ENCODE measurements around the gene C11orf16. TPM values are rescaled to one million over a fixed set of nuclear protein-coding genes. Genes with fewer than 3 reads are reported as not detected.

The C11orf16 gene, protein sequence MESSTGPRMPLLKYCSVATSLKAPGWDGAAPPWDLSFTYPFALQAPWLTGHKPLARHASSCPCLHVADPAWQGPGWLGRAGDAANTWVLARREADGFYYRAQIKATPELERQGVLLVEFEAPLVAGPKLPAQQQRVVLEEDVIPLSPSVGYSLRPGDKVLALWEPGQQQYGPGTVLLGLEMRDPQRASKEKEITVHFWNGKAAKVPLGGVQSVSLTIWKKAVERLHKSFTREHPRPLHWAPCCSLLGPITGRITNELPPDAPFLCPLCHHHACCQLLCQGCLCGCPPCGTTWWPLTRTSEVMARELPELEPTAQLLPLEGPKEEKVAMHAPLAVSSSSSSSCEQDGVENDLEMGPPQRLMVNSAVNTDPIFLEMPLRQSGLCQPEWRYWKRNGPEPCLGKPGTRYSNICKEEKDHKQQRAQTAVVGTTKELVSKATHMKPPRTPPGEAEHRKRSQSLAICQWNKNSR
- not detected in 2 replicates for total RNA-seq (2011; cell fraction: chromatin; rRNA removed; ENCODE audit: low replicate concordance)
- total RNA-seq (2011; cell fraction: nucleolus; rRNA removed), result 0.33 TPM in 1 of 2 replicates, not detected in the other
- total RNA-seq (2011; cell fraction: nucleoplasm; rRNA removed), result not detected in 2 replicates
- not detected in 2 replicates for total RNA-seq (2014; rRNA removed)
- not detected in 2 replicates for total RNA-seq (2014; rRNA removed; fragmentation: Illumina TruSeq; extraction: Trizol)
- total RNA-seq (2015; rRNA removed; fragmentation: Illumina TruSeq; extraction: Trizol), result not detected in 2 replicates
- not detected in 2 replicates for total RNA-seq (2021)
- polyA plus RNA-seq (2011; rRNA removed), result not detected in 2 replicates
- polyA plus RNA-seq (2011; cell fraction: cytosol; rRNA removed), result not detected in 2 replicates
- 0.26 TPM in 1 of 2 replicates, not detected in the other for polyA plus RNA-seq (2011; cell fraction: nucleus; rRNA removed)
- polyA plus RNA-seq (2012), result 0.07 TPM in 1 of 2 replicates, not detected in the other
- not detected in 2 replicates for polyA plus RNA-seq (2014; fragmentation: Illumina TruSeq; extraction: Trizol)
- polyA plus RNA-seq (2014; fragmentation: Nextera tagmentation; extraction: Ambion mirVana), result not detected
- 0.05 TPM in 1 of 2 replicates, not detected in the other for polyA plus RNA-seq (2014; rRNA removed)
- polyA minus RNA-seq (2011; rRNA and poly(A)+ RNA removed), result not detected in 2 replicates
- not detected in 2 replicates for polyA minus RNA-seq (2011; cell fraction: cytosol; rRNA and poly(A)+ RNA removed)
- polyA minus RNA-seq (2011; cell fraction: nucleus; rRNA and poly(A)+ RNA removed), result not detected in 2 replicates
- Bru-seq, nascent RNA, result not detected
- BruChase-seq, experiment 1, labeled RNA remaining after a 2-hour chase, result percentile 18 among the genes with signal in this experiment
- BruChase-seq, experiment 2, labeled RNA remaining after a 6-hour chase, result percentile 17 among the genes with signal in this experiment
- long read RNA-seq, experiment 1, result 0 reads
- long read RNA-seq, experiment 2, result 0 reads
- long read RNA-seq, experiment 3, result 0 reads

- no peaks in the 10 kb centered on the region for H3K36me3 ChIP-seq (ENCODE audit: control insufficient read depth, insufficient read depth, low read length)
- in situ Hi-C loops (cut with MboI), result no loop called here
- BruUV-seq (replicated peaks), result no TSS peak
- H2AFZ ChIP-seq (ENCODE audit: low read depth, low read length), result peak within 1 kb of the TSS; percentile 52; the same call in 1 of the 2 replicates
- no peaks in the 10 kb centered on the region for H4K20me1 ChIP-seq (replicated peaks; ENCODE audit: control insufficient read depth, insufficient read depth, low read length)
- no peak for FAIRE-seq
- no peaks in the 10 kb centered on the region; a peak in 1 of 5 replicates for H3K27me3 ChIP-seq (ENCODE audit: control insufficient read depth in 2 of 2, insufficient read depth in 2 of 2, low read length in 2 of 2)
- peak within 1 kb of the TSS in 1 of 2 experiments; percentile 73; a peak in 2 of 4 replicates for H3K9ac ChIP-seq (ENCODE audit: insufficient read depth in 1 of 2, low read depth in 2 of 2, low read length in 2 of 2)
- no peak within 1 kb of the TSS for H3K4me3 ChIP-seq
- peaks cover 6 to 11% of the 10 kb centered on the region in 2 experiments; a peak in 4 of 5 replicates for H3K4me1 ChIP-seq (replicated peaks in 1 of 2; ENCODE audit: control insufficient read depth in 2 of 2, insufficient read depth in 2 of 2, low read length in 2 of 2)
- no peak within 1 kb of the TSS for H3K4me2 ChIP-seq (ENCODE audit: insufficient read depth, low read length)
- peaks cover 2% of the 10 kb centered on the region for H3K9me1 ChIP-seq (ENCODE audit: control insufficient read depth, insufficient read depth, low read length)
- no peak within 1 kb of the TSS for H3K27ac ChIP-seq (ENCODE audit: extremely low read depth, low read depth, low read length)
- TF ChIP-seq PTTG1 (tag; IDR thresholded peaks at IDR 0.05; ENCODE audit: low read depth) (no peak), RFX1 (IDR thresholded peaks at IDR 0.05) (peak; percentile 56), CBX5 (IDR thresholded peaks at IDR 0.05; ENCODE audit: borderline replicate concordance, low read depth) (no peak)
- ChIA-PET POLR2A (interaction anchor here (0.5 to 1.8 kb wide), 3 partner anchors 8 to 472 kb away, joined by 3 to 4 read pairs (median 4); no protein-coding TSS in a partner anchor), CTCF (ENCODE audit: low intra/inter-chr PET ratio) (no interaction called here)
- intact Hi-C loops (cut with micrococcal nuclease), result no loop called here
- DNase-seq (ENCODE audit: extremely low read depth in 1 of 4, low spot score in 3 of 4), result peak in 1 of 4 experiments; percentile 27
- 27% methylated on average over 11 of the region's 12 CpGs for WGBS (ENCODE audit: insufficient coverage, low coverage, missing lambda C conversion rate)
- no peaks in the 10 kb centered on the region for H3K9me3 ChIP-seq (replicated peaks; ENCODE audit: control insufficient read depth, insufficient read depth, low read depth, low read length)
- ATAC-seq, result peak; percentile 50
- no peaks in the 10 kb centered on the region for H3K79me2 ChIP-seq (ENCODE audit: control insufficient read depth, insufficient read depth, low read length)
Measured at GRCh38 chr11:8932564-8933180, at the start of gene C11orf16. Gene C11orf16, minus strand, starts transcription at chr11:8932947. Its CDS starts 639 bp downstream, at chr11:8932308.

Measured in K562 (cell line).